Peyer's patch (tissue), 4 donors: Measurements from ENCODE around the gene GTF2A1L.

Source experiments
- CTCF ChIP-seq, 6 experiments: fragments of 450-650 bp in 4 of 6; fragments of 200-600 bp in 2 of 6; sonication (generic) in 1 of 6; IDR thresholded peaks; one replicate each; pipeline ENCODE4 v1.5.1; 2017 to 2019; ENCODE audit warnings: antibody characterized with exemption in 6 of 6, mild to moderate bottlenecking in 3 of 6, moderate library complexity in 1 of 6
- POLR2A ChIP-seq, 2 donors: fragments of 450-650 bp; IDR thresholded peaks; one replicate each; pipeline ENCODE4 v1.5.1; 2017; ENCODE audit warnings: antibody characterized with exemption in 2 of 2, mild to moderate bottlenecking in 2 of 2, moderate library complexity in 2 of 2

GRCh38 chr2:48605482-48606175 lies 12.0 kb upstream of the GTF2A1L start:
- TF ChIP-seq CTCF (IDR thresholded peaks at IDR 0.05) (no peak), POLR2A (IDR thresholded peaks at IDR 0.05) (no peak)
